IMR-90 (cell line): Measurements from ENCODE around the gene DNAJC5G. TPM values are rescaled to one million over a fixed set of nuclear protein-coding genes. Genes with fewer than 3 reads are reported as not detected.

Experiments
- ATAC-seq: fragments of 200-7000 bp; cut with Tn5 transposase; 2 replicates; pipeline ENCODE4 v1.9.1; 2020; ENCODE audit warnings: low read depth, mild to moderate bottlenecking, moderate library complexity
- BruUV-seq: library from RNA; stranded (reverse); fragments of 400-500 nt; replicated peaks from 2 replicates; lab custom pipeline; 2021; lab: Mats Ljungman, UMichigan
- CTCF ChIA-PET: fragments of 300-600 bp; formaldehyde crosslinking; extraction: SDS; loops from one replicate; lab custom pipeline; 2021; ENCODE audit warnings: antibody characterized with exemption; lab: Yijun Ruan, JAX
- POLR2A ChIA-PET: fragments of 300-600 bp; sonication (Branson Sonifier 250); formaldehyde crosslinking; loops from one replicate; lab custom pipeline; 2022; ENCODE audit warnings: antibody characterized with exemption; ENCODE audit not compliant: unreplicated experiment; lab: Charles Lee
- DNase-seq: peaks from one replicate; pipeline ENCODE4 v3.0.0; 2013
- H2AFZ ChIP-seq: replicated peaks from 2 replicates; pipeline ENCODE3; 2013; ENCODE audit warnings: low read length, mild to moderate bottlenecking; ENCODE audit not compliant: poor library complexity
- H2AK5ac ChIP-seq: 2 replicates; pipeline ENCODE4 v1.6.1; 2013; ENCODE audit warnings: low read depth, low read length, inconsistent platforms
- H2AK9ac ChIP-seq: replicated peaks from 2 replicates; pipeline ENCODE3; 2013; ENCODE audit warnings: mild to moderate bottlenecking, low read depth, low read length, moderate library complexity; ENCODE audit not compliant: poor library complexity
- H2BK120ac ChIP-seq: 2 replicates; pipeline ENCODE4 v1.6.1; 2013; ENCODE audit warnings: low read depth, low read length, inconsistent platforms
- H2BK15ac ChIP-seq: 3 replicates; pipeline ENCODE4 v1.6.1; 2013; ENCODE audit warnings: low read depth, low read length, inconsistent platforms
- H2BK20ac ChIP-seq: 2 replicates; pipeline ENCODE4 v1.6.1; 2013; ENCODE audit warnings: low read depth, mild to moderate bottlenecking, inconsistent platforms, low read length, moderate library complexity
- H2BK5ac ChIP-seq: 2 replicates; pipeline ENCODE4 v1.6.1; 2013; ENCODE audit warnings: mild to moderate bottlenecking, low read depth, low read length, inconsistent platforms; ENCODE audit not compliant: poor library complexity, severe bottlenecking
- H3K14ac ChIP-seq: replicated peaks from 2 replicates; pipeline ENCODE4 v1.6.1; 2013; ENCODE audit warnings: low read depth, low read length, inconsistent platforms
- H3K18ac ChIP-seq: 2 replicates; pipeline ENCODE4 v1.6.1; 2013; ENCODE audit warnings: low read depth, low read length, control low read depth
- H3K23ac ChIP-seq: 2 replicates; pipeline ENCODE4 v1.6.1; 2013; ENCODE audit warnings: low read depth, low read length, inconsistent platforms
- H3K27ac ChIP-seq: 2 replicates; pipeline ENCODE4 v1.5.1; 2013; ENCODE audit warnings: mild to moderate bottlenecking, control low read depth, low read length; ENCODE audit not compliant: insufficient read depth
- H3K27me3 ChIP-seq: 2 replicates; pipeline ENCODE4 v1.6.1; 2013; ENCODE audit warnings: low read length; ENCODE audit not compliant: control insufficient read depth, insufficient read depth
- H3K36me3 ChIP-seq: 2 replicates; pipeline ENCODE4 v1.6.1; 2013; ENCODE audit warnings: low read length, mixed read lengths; ENCODE audit not compliant: control insufficient read depth, insufficient read depth
- H3K4ac ChIP-seq: 2 replicates; pipeline ENCODE4 v1.6.1; 2013; ENCODE audit warnings: low read depth, low read length, inconsistent platforms
- H3K4me1 ChIP-seq: 2 replicates; pipeline ENCODE4 v1.6.1; 2013; ENCODE audit warnings: low read length, mixed read lengths; ENCODE audit not compliant: control insufficient read depth, insufficient read depth
- H3K4me2 ChIP-seq: 2 replicates; pipeline ENCODE4 v1.6.1; 2013; ENCODE audit warnings: low read depth, mild to moderate bottlenecking, control low read depth, low read length, moderate library complexity
- H3K4me3 ChIP-seq: 2 replicates; pipeline ENCODE4 v1.5.1; 2013; ENCODE audit warnings: low read depth, mild to moderate bottlenecking, control low read depth, low read length, moderate library complexity; ENCODE audit not compliant: insufficient read depth
- H3K56ac ChIP-seq: 2 replicates; pipeline ENCODE4 v1.6.1; 2013; ENCODE audit warnings: low read length, inconsistent platforms; ENCODE audit not compliant: insufficient read depth; ENCODE audit errors: extremely low read depth
- H3K79me1 ChIP-seq, 2 experiments: 2 replicates each; pipeline ENCODE4 v1.6.1; 2013; ENCODE audit warnings: low read length in 2 of 2, inconsistent platforms in 1 of 2, low read depth in 1 of 2
- H3K9ac ChIP-seq: 2 replicates; pipeline ENCODE4 v1.6.1; 2013; ENCODE audit warnings: low read depth, low read length, control low read depth
- H3K9me1 ChIP-seq: 2 replicates; pipeline ENCODE4 v1.6.1; 2013; ENCODE audit warnings: low read length, inconsistent platforms; ENCODE audit not compliant: insufficient read depth
- H3K9me3 ChIP-seq: 2 replicates; pipeline ENCODE4 v1.6.1; 2013; ENCODE audit warnings: low read length; ENCODE audit not compliant: control insufficient read depth, insufficient read depth
- H4K20me1 ChIP-seq: 2 replicates; pipeline ENCODE4 v1.6.1; 2013; ENCODE audit warnings: low read length, inconsistent platforms; ENCODE audit not compliant: insufficient read depth
- H4K5ac ChIP-seq: 2 replicates; pipeline ENCODE4 v1.6.1; 2013; ENCODE audit warnings: mild to moderate bottlenecking, low read depth, low read length, control low read depth
- H4K8ac ChIP-seq, 2 experiments: 2 replicates each; pipeline ENCODE4 v1.6.1; 2013; ENCODE audit warnings: low read depth in 2 of 2, low read length in 2 of 2, control low read depth in 1 of 2, inconsistent platforms in 1 of 2
- H4K91ac ChIP-seq: 2 replicates; pipeline ENCODE4 v1.6.1; 2013; ENCODE audit warnings: low read depth, low read length, inconsistent platforms; ENCODE audit not compliant: insufficient read depth
- BHLHE40 ChIP-seq: fragments of 150-350 bp; IDR thresholded peaks from 2 replicates; pipeline ENCODE4 v1.6.1; 2016; ENCODE audit warnings: mild to moderate bottlenecking, low read depth, low read length
- CEBPB ChIP-seq: IDR thresholded peaks from 2 replicates; pipeline ENCODE4 v1.6.1; 2012; ENCODE audit warnings: low read depth, low read length, improper control_type of control experiment
- CHD1 ChIP-seq: IDR thresholded peaks from 2 replicates; pipeline ENCODE4 v1.6.1; 2012; ENCODE audit warnings: low read depth, low read length, improper control_type of control experiment
- FOS ChIP-seq: fragments of 150-350 bp; IDR thresholded peaks from 2 replicates; pipeline ENCODE4 v1.6.1; 2016; ENCODE audit warnings: low read depth, low read length
- MAFK ChIP-seq: IDR thresholded peaks from 2 replicates; pipeline ENCODE4 v1.6.1; 2012; ENCODE audit warnings: low read depth, low read length, improper control_type of control experiment
- MAZ ChIP-seq: IDR thresholded peaks from 2 replicates; pipeline ENCODE4 v1.6.1; 2012; ENCODE audit warnings: low read depth, mild to moderate bottlenecking, low read length, improper control_type of control experiment, moderate library complexity, borderline replicate concordance
- MXI1 ChIP-seq: IDR thresholded peaks from 2 replicates; pipeline ENCODE4 v1.6.1; 2012; ENCODE audit warnings: low read depth, mild to moderate bottlenecking, low read length, moderate library complexity, borderline replicate concordance
- NFE2L2 ChIP-seq: fragments of 150-350 bp; IDR thresholded peaks from 2 replicates; pipeline ENCODE4 v1.6.1; 2016; ENCODE audit warnings: low read depth, mild to moderate bottlenecking, low read length
- POLR2A ChIP-seq: IDR thresholded peaks from 2 replicates; pipeline ENCODE4 v1.6.1; 2012; ENCODE audit warnings: mild to moderate bottlenecking, low read depth, low read length
- RAD21 ChIP-seq: IDR thresholded peaks from 2 replicates; pipeline ENCODE4 v1.6.1; 2012; ENCODE audit warnings: low read length, improper control_type of control experiment
- RCOR1 ChIP-seq: IDR thresholded peaks from 2 replicates; pipeline ENCODE4 v1.6.1; 2012; ENCODE audit warnings: mild to moderate bottlenecking, low read length, improper control_type of control experiment; ENCODE audit not compliant: insufficient replicate concordance
- RFX5 ChIP-seq: IDR thresholded peaks from 2 replicates; pipeline ENCODE4 v1.8.0; 2012; ENCODE audit warnings: low read depth, mild to moderate bottlenecking, low read length, moderate library complexity
- SMC3 ChIP-seq: fragments of 150-350 bp; IDR thresholded peaks from 2 replicates; pipeline ENCODE4 v1.6.1; 2016; ENCODE audit warnings: low read depth, mild to moderate bottlenecking, antibody characterized with exemption, low read length, moderate library complexity
- USF2 ChIP-seq: fragments of 150-350 bp; IDR thresholded peaks from 2 replicates; pipeline ENCODE4 v1.6.1; 2017; ENCODE audit warnings: mild to moderate bottlenecking, antibody characterized with exemption, low read length, low read depth
- WGBS, 2 experiments: methylation state at CpG; one replicate each; pipeline versions ENCODE4 v1.1.5 to v1.1.7; 2013; ENCODE audit warnings: missing lambda C conversion rate in 2 of 2; ENCODE audit not compliant: insufficient read length in 1 of 2; ENCODE audit errors: extremely low coverage in 2 of 2; 5-methylcytosine and 5-hydroxymethylcytosine counted together
- dilution Hi-C: fragments of 300-500 bp; cut with HindIII; formaldehyde crosslinking; loops from one replicate; pipeline ENCODE4 v1.14.3; 2018; ENCODE audit warnings: low sequenced_read_pairs; ENCODE audit not compliant: unreplicated experiment
- in situ Hi-C: fragments of 300-500 bp; cut with MboI; formaldehyde crosslinking; loops from 3 replicates; pipeline ENCODE4 v1.14.3; 2019; ENCODE audit warnings: low sequenced_read_pairs, inconsistent platforms, mixed read lengths
- intact Hi-C: fragments of 100-400 bp; cut with micrococcal nuclease; formaldehyde crosslinking; loops from 2 replicates; pipeline ENCODE4 v1.10.0; 2022
- polyA plus RNA-seq, 3 experiments: library from polyadenylated mRNA; depleted of rRNA; stranded (reverse); fragments of >200 nt; gene quantifications; 2 replicates each; pipeline ENCODE4 v1.2.3, GENCODE V29; 2012; ENCODE audit warnings: low replicate concordance in 1 of 3
- total RNA-seq: library from RNA; depleted of rRNA; stranded (reverse); fragments of >200 nt; gene quantifications from 2 replicates; pipeline ENCODE4 v1.2.3, GENCODE V29; 2012
- TF ChIP-seq, protein P1 (sequence below): fragments of 150-350 bp; IDR thresholded peaks from 2 replicates; pipeline ENCODE4 v1.6.1; 2016; ENCODE audit warnings: low read depth, mild to moderate bottlenecking, low read length, moderate library complexity, borderline replicate concordance
- TF ChIP-seq, protein P2 (sequence below): conservative IDR thresholded peaks from 2 replicates; pipeline ENCODE4 v1.5.1; 2012; ENCODE audit warnings: mild to moderate bottlenecking, low read depth, low read length, improper control_type of control experiment

The DNAJC5G gene
- total and polyA plus RNA-seq, 2 of the 4 experiments (the other 2 are of a cell fraction), result not detected

DNA sequence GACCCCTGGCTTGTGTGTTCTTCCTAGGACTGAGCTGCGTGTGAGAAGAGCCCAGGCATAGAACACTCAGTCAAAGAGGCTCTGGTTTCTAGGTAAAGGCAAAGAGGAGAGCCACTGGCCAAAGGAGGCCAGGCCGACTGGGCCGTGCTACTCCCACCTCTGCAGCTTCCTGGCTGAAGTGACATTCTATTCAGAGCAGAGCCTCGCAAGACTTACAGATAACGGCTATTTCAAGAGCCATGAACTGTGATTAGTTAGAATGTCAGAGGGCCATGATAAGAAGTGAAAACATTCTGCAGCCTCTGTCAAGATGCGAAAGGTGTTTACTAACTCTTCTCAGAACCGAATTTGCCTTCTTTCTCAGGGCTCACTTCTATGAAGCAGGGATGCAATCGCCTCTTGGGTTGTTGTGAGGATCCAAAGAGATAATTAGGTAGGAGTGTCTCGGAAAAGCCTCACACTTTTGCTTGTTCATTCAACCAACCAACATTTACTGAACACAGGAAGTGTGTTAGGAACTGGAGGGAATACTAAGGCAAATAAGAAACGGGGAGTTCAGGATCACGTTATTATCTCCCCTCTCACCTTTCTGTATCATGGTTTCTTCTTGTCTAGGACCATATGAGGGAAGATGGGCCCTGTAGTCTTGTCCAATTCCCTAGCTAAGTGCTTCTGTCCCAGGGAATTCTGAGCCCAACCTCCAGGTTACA lies 3.4 kb upstream of the DNAJC5G start:
- H4K20me1 ChIP-seq, result no peaks in the 10 kb centered on the region
- BruUV-seq, result no TSS peak
- no peak overlapping the region for H3K56ac ChIP-seq
- H3K9me3 ChIP-seq, result no peaks in the 10 kb centered on the region
- no peak overlapping the region for H3K9ac ChIP-seq
- no peaks in the 10 kb centered on the region for H3K9me1 ChIP-seq
- H2BK20ac ChIP-seq, result no peak overlapping the region
- DNase-seq (no peak), ATAC-seq (no peak)
- no peaks in the 10 kb centered on the region for H3K36me3 ChIP-seq
- no peak overlapping the region for H3K27ac ChIP-seq
- H3K27me3 ChIP-seq, result peaks cover 48% of the 10 kb centered on the region
- H2BK5ac ChIP-seq, result no peak overlapping the region
- no peak overlapping the region for H2AK5ac ChIP-seq
- H4K8ac ChIP-seq, result no peak overlapping the region
- no peak overlapping the region for H3K18ac ChIP-seq
- H2AK9ac ChIP-seq, result no peak overlapping the region
- H3K4me2 ChIP-seq, result no peak overlapping the region
- CTCF ChIA-PET, result interaction anchor here (2.0 kb wide), 1 partner anchor 9 kb away, joined by 8 read pairs; no protein-coding TSS in a partner anchor
- H4K91ac ChIP-seq, result no peak overlapping the region
- H3K4me1 ChIP-seq, result no peaks in the 10 kb centered on the region
- no peak overlapping the region for H3K14ac ChIP-seq
- intact Hi-C loops (no loop called here), dilution Hi-C loops (no loop called here), in situ Hi-C loops (no loop called here)
- H4K5ac ChIP-seq, result no peak overlapping the region
- no peak overlapping the region for H2BK15ac ChIP-seq
- POLR2A ChIA-PET, result interaction anchor here (0.6 kb wide), 1 partner anchor 206 kb away, joined by 3 read pairs; no protein-coding TSS in a partner anchor
- H3K79me1 ChIP-seq, result no peaks in the 10 kb centered on the region
- H3K23ac ChIP-seq, result no peak overlapping the region
- H2BK120ac ChIP-seq, result no peak overlapping the region
- WGBS, 2 experiments, result no CpG with 5 or more reads among the region's 11 CpGs
- H3K4me3 ChIP-seq, result no peak overlapping the region
- H2AFZ ChIP-seq, result no peak overlapping the region
- TF ChIP-seq MXI1 (no peak), RFX5 (no peak), POLR2A (no peak), BHLHE40 (no peak), NFE2L2 (no peak), MAZ (no peak), CEBPB (no peak), SMC3 (no peak), RCOR1 (no peak), RAD21 (no peak), CHD1 (no peak), USF2 (no peak), MAFK (no peak), FOS (no peak)
- TF ChIP-seq, protein P1, sequence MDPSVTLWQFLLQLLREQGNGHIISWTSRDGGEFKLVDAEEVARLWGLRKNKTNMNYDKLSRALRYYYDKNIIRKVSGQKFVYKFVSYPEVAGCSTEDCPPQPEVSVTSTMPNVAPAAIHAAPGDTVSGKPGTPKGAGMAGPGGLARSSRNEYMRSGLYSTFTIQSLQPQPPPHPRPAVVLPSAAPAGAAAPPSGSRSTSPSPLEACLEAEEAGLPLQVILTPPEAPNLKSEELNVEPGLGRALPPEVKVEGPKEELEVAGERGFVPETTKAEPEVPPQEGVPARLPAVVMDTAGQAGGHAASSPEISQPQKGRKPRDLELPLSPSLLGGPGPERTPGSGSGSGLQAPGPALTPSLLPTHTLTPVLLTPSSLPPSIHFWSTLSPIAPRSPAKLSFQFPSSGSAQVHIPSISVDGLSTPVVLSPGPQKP, result no peak
- TF ChIP-seq, protein P2, sequence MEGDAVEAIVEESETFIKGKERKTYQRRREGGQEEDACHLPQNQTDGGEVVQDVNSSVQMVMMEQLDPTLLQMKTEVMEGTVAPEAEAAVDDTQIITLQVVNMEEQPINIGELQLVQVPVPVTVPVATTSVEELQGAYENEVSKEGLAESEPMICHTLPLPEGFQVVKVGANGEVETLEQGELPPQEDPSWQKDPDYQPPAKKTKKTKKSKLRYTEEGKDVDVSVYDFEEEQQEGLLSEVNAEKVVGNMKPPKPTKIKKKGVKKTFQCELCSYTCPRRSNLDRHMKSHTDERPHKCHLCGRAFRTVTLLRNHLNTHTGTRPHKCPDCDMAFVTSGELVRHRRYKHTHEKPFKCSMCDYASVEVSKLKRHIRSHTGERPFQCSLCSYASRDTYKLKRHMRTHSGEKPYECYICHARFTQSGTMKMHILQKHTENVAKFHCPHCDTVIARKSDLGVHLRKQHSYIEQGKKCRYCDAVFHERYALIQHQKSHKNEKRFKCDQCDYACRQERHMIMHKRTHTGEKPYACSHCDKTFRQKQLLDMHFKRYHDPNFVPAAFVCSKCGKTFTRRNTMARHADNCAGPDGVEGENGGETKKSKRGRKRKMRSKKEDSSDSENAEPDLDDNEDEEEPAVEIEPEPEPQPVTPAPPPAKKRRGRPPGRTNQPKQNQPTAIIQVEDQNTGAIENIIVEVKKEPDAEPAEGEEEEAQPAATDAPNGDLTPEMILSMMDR, result no peak
- no peak overlapping the region for H3K4ac ChIP-seq
